Astrocyte of the spinal cord (primary cell): ENCODE results near the gene RLN3.

Experiments used
- DNase-seq: peaks from one replicate; pipeline ENCODE4 v3.0.0; 2011; ENCODE audit warnings: low read depth, low spot score
- H3K4me3 ChIP-seq: 2 replicates; pipeline ENCODE4 v1.5.1; 2011; ENCODE audit warnings: low read depth, mild to moderate bottlenecking, low read length, moderate library complexity
- in situ Hi-C: cut with HindIII; loops from 2 replicates; pipeline ENCODE4 v1.10.0; 2017; ENCODE audit warnings: low sequenced_read_pairs
- TF ChIP-seq, protein P1 (sequence below): IDR thresholded peaks from 2 replicates; pipeline ENCODE4 v1.5.1; 2012; ENCODE audit warnings: low read depth, mild to moderate bottlenecking, low read length, inconsistent platforms

RLN3 gene

DNA sequence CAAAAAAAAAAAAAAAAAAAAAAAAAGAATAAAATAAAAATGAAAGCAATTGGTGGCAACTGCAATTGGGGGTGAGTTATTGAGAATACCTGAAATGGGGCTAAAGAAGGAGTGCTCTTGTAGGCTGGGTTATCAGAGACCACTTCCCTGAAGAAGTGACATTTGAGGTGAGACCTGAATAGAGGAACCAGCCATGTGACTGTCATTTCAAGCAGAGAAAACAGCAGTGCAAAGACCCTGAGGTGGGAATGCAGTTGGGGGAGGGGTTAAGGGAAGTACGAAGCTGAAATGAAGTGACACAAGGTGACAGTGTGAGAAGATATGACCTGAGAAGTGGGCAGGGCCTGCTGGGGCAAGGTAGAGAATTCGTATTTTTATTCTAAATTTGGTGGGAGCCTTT is 38.2 kb downstream of the RLN3 start:
- TF ChIP-seq, protein P1, sequence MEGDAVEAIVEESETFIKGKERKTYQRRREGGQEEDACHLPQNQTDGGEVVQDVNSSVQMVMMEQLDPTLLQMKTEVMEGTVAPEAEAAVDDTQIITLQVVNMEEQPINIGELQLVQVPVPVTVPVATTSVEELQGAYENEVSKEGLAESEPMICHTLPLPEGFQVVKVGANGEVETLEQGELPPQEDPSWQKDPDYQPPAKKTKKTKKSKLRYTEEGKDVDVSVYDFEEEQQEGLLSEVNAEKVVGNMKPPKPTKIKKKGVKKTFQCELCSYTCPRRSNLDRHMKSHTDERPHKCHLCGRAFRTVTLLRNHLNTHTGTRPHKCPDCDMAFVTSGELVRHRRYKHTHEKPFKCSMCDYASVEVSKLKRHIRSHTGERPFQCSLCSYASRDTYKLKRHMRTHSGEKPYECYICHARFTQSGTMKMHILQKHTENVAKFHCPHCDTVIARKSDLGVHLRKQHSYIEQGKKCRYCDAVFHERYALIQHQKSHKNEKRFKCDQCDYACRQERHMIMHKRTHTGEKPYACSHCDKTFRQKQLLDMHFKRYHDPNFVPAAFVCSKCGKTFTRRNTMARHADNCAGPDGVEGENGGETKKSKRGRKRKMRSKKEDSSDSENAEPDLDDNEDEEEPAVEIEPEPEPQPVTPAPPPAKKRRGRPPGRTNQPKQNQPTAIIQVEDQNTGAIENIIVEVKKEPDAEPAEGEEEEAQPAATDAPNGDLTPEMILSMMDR, result no peak
- no peak overlapping the region for H3K4me3 ChIP-seq
- in situ Hi-C loops, result no loop called here
- no peak for DNase-seq

DNA sequence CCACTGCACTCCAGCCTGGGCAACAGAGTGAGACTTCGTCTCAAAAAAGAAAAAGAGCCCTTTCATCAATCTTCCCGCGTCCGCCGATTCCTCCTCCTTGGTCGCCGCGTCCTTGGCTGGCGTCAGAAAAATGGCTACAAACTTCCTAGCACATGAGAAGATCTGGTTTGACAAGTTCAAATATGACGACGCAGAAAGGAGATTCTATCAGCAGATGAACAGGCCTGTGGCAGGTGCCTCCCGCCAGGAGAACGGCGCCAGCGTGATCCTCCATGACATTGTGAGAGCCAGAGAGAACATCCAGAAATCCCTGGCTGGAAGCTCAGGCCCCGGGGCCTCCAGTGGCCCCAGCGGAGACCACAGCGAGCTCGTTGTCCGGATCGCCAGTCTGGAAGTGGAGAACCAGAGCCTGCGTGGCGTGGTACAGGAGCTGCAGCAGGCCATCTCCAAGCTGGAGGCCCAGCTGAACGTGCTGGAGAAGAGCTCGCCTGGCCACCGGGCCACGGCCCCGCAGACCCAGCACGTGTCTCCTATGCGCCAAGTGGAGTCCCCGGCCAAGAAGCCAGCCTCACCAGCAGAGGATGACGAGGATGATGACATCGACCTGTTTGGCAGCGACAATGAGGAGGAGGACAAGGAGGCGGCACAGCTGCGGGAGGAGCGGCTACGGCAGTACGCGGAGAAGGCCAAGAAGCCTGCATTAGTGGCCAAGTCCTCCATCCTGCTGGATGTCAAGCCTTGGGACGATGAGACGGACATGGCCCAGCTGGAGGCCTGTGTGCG is 42.5 kb downstream of the RLN3 start:
- no peak overlapping the region for H3K4me3 ChIP-seq
- DNase-seq, result no peak
- in situ Hi-C loops, result no loop called here
- TF ChIP-seq, protein P1, result no peak

DNA sequence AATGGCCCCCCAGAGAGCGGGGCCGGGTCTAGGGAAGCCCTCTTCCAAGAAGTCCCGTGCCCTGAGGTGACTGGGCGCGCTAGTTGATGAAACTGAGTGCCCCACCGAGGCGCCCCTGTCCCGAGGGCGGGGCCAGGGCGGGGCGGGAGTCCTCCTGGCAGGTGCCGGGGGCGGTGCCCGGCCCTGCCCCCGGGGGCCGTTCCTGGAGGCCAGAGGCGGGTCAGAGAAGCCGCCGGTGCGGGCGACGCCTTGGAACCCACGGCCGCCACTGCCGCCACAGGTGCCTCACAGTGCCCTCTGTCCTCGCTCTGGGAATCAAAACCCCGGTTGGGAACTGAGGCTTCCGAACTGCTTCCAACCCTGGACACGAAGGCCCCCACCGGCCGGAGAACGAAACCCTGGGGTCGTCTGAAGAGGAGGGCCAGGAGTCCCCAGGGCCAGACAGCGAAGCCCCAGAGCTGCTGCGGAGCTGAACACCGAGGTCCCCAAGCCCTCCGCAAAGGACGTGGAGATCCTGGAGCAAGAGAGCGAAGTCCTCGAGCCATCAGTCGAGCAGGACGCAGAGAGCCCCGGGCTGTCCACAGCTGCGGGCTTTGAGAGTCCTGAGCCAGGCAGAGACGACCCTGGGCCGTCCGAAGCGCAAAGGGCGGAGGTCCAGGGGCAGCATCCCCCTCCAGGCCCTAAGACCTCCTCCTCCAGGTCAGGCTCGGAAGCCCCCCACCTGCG is 44.8 kb downstream of the RLN3 start, which contains the start of gene MISP3:
TSS of gene MISP3 (plus strand) at position 252 of the 726 bp plus-strand sequence. CDS start 524 bp downstream, outside the sequence.
- TF ChIP-seq, protein P1, result peak; percentile 12
- DNase-seq, result no peak
- peak within 1 kb of the TSS; percentile 54 for H3K4me3 ChIP-seq
- in situ Hi-C loops, result no loop called here

DNA sequence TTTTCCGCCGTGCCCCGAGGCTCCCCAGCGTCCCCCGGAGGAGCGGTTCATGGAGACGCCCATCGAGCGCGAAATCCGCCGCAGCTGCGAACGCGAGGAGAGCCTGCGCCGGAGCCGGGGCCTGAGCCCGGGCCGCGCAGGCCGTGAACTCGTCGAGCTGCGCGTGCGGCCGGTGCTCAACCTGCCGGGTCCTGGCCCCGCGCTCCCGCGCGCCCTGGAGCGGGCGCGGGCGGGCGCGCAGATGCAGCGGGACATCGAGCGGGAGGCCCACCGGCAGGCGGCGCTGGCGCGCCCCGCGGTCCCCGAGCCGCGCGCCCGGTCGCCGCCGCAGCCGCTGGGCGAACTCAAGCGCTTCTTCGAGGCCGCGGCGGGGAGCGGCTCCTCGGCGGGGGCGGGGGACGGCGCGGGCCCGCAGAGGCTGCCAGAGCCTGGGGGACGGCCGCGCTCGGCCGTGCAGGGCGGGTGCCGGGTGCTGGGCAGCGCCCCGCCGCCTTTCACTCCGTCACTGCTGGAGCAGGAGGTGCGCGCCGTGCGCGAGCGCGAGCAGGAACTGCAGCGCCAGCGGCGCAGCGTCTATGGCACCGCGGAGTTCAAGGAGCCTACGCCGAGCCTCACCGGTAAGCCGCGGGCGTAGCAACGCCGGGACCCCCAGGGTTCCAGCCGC is 45.4 kb downstream of the RLN3 start:
- TF ChIP-seq, protein P1, result peak; percentile 29
- peak; percentile 76 for DNase-seq
- in situ Hi-C loops, result no loop called here
- peak overlapping the region; percentile 54 for H3K4me3 ChIP-seq

DNA sequence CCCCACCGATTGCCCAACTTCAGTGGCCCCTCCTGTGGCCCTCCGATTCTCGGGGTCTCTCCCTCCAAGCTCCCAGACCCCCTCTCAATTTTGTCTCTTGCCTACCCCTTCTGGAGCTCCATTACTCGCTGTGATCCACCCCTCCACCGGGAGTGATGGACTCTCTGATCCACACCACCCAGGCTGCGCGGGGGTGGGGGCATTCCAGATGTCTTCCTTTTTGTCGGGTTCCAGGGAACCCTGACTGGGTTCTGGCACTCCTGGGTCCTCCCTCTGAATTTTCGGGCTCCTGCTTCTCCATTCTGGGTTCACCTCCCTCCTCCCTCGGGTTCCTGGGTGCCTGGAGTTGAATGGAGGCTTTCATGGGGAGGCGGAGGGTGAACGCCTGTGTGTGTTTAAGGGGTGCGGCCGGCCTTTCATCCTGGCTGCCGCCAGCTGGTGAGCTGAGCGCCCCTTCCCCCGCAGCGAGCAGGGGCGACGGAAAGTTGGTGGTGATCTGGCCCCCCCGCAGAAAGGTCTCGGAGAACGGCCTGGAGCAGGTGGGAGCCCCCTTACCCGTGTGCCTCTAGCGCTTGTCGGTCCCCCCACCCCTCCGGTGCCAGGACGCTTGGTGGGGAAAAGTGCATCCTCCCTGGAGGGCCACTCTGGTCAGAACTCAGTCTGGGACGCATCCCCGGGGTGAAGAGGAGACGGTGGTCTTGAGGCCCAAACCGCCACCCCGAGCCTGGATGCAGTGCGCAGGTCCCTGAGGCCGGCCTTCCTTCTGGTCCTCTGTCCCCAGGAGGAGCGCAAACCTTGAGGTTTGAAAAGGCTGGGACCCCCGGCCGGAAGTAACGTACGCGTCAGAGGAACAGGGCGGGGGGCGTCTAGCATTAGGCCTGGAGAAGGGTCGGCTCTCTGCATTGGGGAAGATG is 46.2 kb downstream of the RLN3 start:
- DNase-seq, result no peak
- TF ChIP-seq, protein P1, result no peak
- H3K4me3 ChIP-seq, result peak overlapping the region; percentile 54
- in situ Hi-C loops, result no loop called here
